Karpas-422 (cell line): ENCODE data around the gene PITPNC1. TPM values are rescaled to one million over a fixed set of nuclear protein-coding genes. Genes with fewer than 3 reads are reported as not detected.

Experiments
- DNase-seq: peaks from one replicate; pipeline ENCODE4 v3.0.0-alpha.2; 2015
- H2AFZ ChIP-seq: fragments of 200-600 bp; sonication (generic); 2 replicates; pipeline ENCODE4 v1.6.1; 2014; ENCODE audit warnings: antibody characterized with exemption, low read length, mixed read lengths
- H3K27ac ChIP-seq: fragments of 200-600 bp; sonication (generic); 2 replicates; pipeline ENCODE4 v1.5.1; 2014; ENCODE audit warnings: mild to moderate bottlenecking, low read length, moderate library complexity
- H3K27me3 ChIP-seq: fragments of 200-600 bp; sonication (generic); 2 replicates; pipeline ENCODE4 v1.6.1; 2014; ENCODE audit warnings: low read length, mixed read lengths
- H3K36me3 ChIP-seq: fragments of 200-600 bp; sonication (generic); 2 replicates; pipeline ENCODE4 v1.6.1; 2014; ENCODE audit warnings: low read length, mixed read lengths; ENCODE audit not compliant: insufficient read depth
- H3K4me1 ChIP-seq: fragments of 200-600 bp; sonication (generic); 2 replicates; pipeline ENCODE4 v1.6.1; 2014; ENCODE audit warnings: mild to moderate bottlenecking, low read length, mixed read lengths
- H3K4me2 ChIP-seq: fragments of 200-600 bp; sonication (generic); 2 replicates; pipeline ENCODE4 v1.6.1; 2014; ENCODE audit warnings: low read length, low read depth, mild to moderate bottlenecking; ENCODE audit not compliant: poor library complexity, severe bottlenecking
- H3K4me3 ChIP-seq: fragments of 200-600 bp; sonication (generic); 2 replicates; pipeline ENCODE4 v1.5.1; 2014; ENCODE audit warnings: mild to moderate bottlenecking, antibody characterized with exemption, low read length, mixed read lengths
- H3K79me2 ChIP-seq: fragments of 200-600 bp; sonication (generic); 2 replicates; pipeline ENCODE4 v1.6.1; 2014; ENCODE audit warnings: mild to moderate bottlenecking, low read length, mixed read lengths
- H3K9ac ChIP-seq: fragments of 200-600 bp; sonication (generic); 2 replicates; pipeline ENCODE4 v1.6.0; 2014; ENCODE audit warnings: low read length
- H3K9me2 ChIP-seq: fragments of 200-600 bp; sonication (generic), shearing (Covaris generic); replicated peaks from 2 replicates; pipeline ENCODE4 v1.6.0; 2014; ENCODE audit warnings: mild to moderate bottlenecking, low read length, moderate library complexity; ENCODE audit not compliant: insufficient read depth
- H3K9me3 ChIP-seq: fragments of 300-700, 200-600 bp; sonication (generic); 2 replicates; pipeline ENCODE4 v1.6.1; 2014; ENCODE audit warnings: low read length, mixed read lengths
- H4K20me1 ChIP-seq: fragments of 200-600 bp; sonication (generic); 2 replicates; pipeline ENCODE4 v1.6.1; 2014; ENCODE audit warnings: mild to moderate bottlenecking, antibody characterized with exemption, low read length, low read depth; ENCODE audit not compliant: insufficient read depth
- total RNA-seq: library from RNA; depleted of rRNA; stranded (reverse); fragments of >200 nt; shearing (Covaris generic); gene quantifications from 2 replicates; pipeline ENCODE4 v1.2.3, GENCODE V29; 2014; ENCODE audit warnings: low replicate concordance

Gene PITPNC1
- total RNA-seq, 1 experiment from 2014 or later = 3.8 TPM

GRCh38 chr17:67528751-67529436 lies 151.8 kb downstream of the PITPNC1 start:
- no peaks in the 10 kb centered on the region for H3K36me3 ChIP-seq
- no peak overlapping the region for H3K4me2 ChIP-seq

GRCh38 chr17:67531291-67531690 lies 154.2 kb downstream of the PITPNC1 start:
- Histone ChIP-seq H3K4me2 (no peak overlapping the region), H3K9ac (no peak overlapping the region), H3K36me3 (no peaks in the 10 kb centered on the region), H3K79me2 (no peaks in the 10 kb centered on the region), H3K27me3 (no peaks in the 10 kb centered on the region), H3K27ac (no peak overlapping the region), H3K4me3 (no peak overlapping the region), H3K9me2 (no peaks in the 10 kb centered on the region), H4K20me1 (no peaks in the 10 kb centered on the region), H3K4me1 (peaks cover 4% of the 10 kb centered on the region; the same call in 1 of the 2 replicates), H3K9me3 (no peaks in the 10 kb centered on the region), H2AFZ (no peak overlapping the region)
- DNase-seq = no peak

More at GRCh38 chr17:67528751-67529436, 151.8 kb downstream of the PITPNC1 start:
- H4K20me1 ChIP-seq = no peaks in the 10 kb centered on the region
- no peak overlapping the region for H3K9ac ChIP-seq
- no peak overlapping the region for H3K4me3 ChIP-seq
- no peak overlapping the region for H2AFZ ChIP-seq
- H3K27me3 ChIP-seq = no peaks in the 10 kb centered on the region
- H3K9me3 ChIP-seq = no peaks in the 10 kb centered on the region
- no peaks in the 10 kb centered on the region for H3K9me2 ChIP-seq
- H3K27ac ChIP-seq = no peak overlapping the region
- no peak for DNase-seq
- H3K4me1 ChIP-seq = peaks cover 4% of the 10 kb centered on the region; the same call in 1 of the 2 replicates
- no peaks in the 10 kb centered on the region for H3K79me2 ChIP-seq

- Histone ChIP-seq H3K4me2 (no peak overlapping the region), H3K36me3 (no peaks in the 10 kb centered on the region), H3K27me3 (no peaks in the 10 kb centered on the region), H3K4me3 (no peak overlapping the region), H4K20me1 (no peaks in the 10 kb centered on the region), H3K9me3 (no peaks in the 10 kb centered on the region), H3K9me2 (no peaks in the 10 kb centered on the region), H3K4me1 (peaks cover 4% of the 10 kb centered on the region; the same call in 1 of the 2 replicates), H3K27ac (no peak overlapping the region), H3K9ac (no peak overlapping the region), H2AFZ (no peak overlapping the region), H3K79me2 (no peaks in the 10 kb centered on the region)
- no peak for DNase-seq
These were observed 155.3 kb downstream of the PITPNC1 start for GRCh38 chr17:67532326-67532871.

GRCh38 chr17:67534941-67535340 lies 157.9 kb downstream of the PITPNC1 start:
- Histone ChIP-seq H3K9me3 (no peaks in the 10 kb centered on the region), H3K27me3 (no peaks in the 10 kb centered on the region), H2AFZ (no peak overlapping the region), H3K4me1 (peaks cover 4% of the 10 kb centered on the region; the same call in 1 of the 2 replicates), H3K4me3 (no peak overlapping the region), H3K36me3 (no peaks in the 10 kb centered on the region), H4K20me1 (no peaks in the 10 kb centered on the region), H3K79me2 (no peaks in the 10 kb centered on the region), H3K4me2 (no peak overlapping the region), H3K9me2 (no peaks in the 10 kb centered on the region), H3K9ac (no peak overlapping the region), H3K27ac (no peak overlapping the region)
- no peak for DNase-seq

GRCh38 chr17:67542219-67543114 lies 165.4 kb downstream of the PITPNC1 start:
- H3K4me3 ChIP-seq = no peak overlapping the region

GRCh38 chr17:67544364-67544955 lies 167.4 kb downstream of the PITPNC1 start:
- Histone ChIP-seq H3K27ac (no peak overlapping the region), H2AFZ (no peak overlapping the region), H3K27me3 (no peaks in the 10 kb centered on the region), H3K9ac (no peak overlapping the region), H3K4me2 (no peak overlapping the region), H3K9me3 (no peaks in the 10 kb centered on the region), H3K4me1 (no peaks in the 10 kb centered on the region), H4K20me1 (no peaks in the 10 kb centered on the region), H3K79me2 (no peaks in the 10 kb centered on the region), H3K9me2 (no peaks in the 10 kb centered on the region), H3K4me3 (no peak overlapping the region), H3K36me3 (no peaks in the 10 kb centered on the region)
- DNase-seq = no peak

More at GRCh38 chr17:67542219-67543114, 165.4 kb downstream of the PITPNC1 start:
- H3K4me1 ChIP-seq = no peaks in the 10 kb centered on the region
- H3K27ac ChIP-seq = no peak overlapping the region
- no peak overlapping the region for H3K4me2 ChIP-seq
- H3K9me3 ChIP-seq = no peaks in the 10 kb centered on the region
- no peak for DNase-seq
- no peaks in the 10 kb centered on the region for H3K79me2 ChIP-seq
- no peaks in the 10 kb centered on the region for H4K20me1 ChIP-seq
- no peak overlapping the region for H3K9ac ChIP-seq
- H3K27me3 ChIP-seq = no peaks in the 10 kb centered on the region
- H3K36me3 ChIP-seq = no peaks in the 10 kb centered on the region
- no peak overlapping the region for H2AFZ ChIP-seq
- H3K9me2 ChIP-seq = no peaks in the 10 kb centered on the region

- Histone ChIP-seq H3K9ac (no peak overlapping the region), H3K36me3 (no peaks in the 10 kb centered on the region), H3K9me3 (no peaks in the 10 kb centered on the region), H3K27ac (no peak overlapping the region), H2AFZ (no peak overlapping the region), H4K20me1 (no peaks in the 10 kb centered on the region), H3K4me2 (no peak overlapping the region), H3K27me3 (no peaks in the 10 kb centered on the region), H3K79me2 (no peaks in the 10 kb centered on the region), H3K9me2 (no peaks in the 10 kb centered on the region), H3K4me3 (no peak overlapping the region), H3K4me1 (no peaks in the 10 kb centered on the region)
- no peak for DNase-seq
These were observed 169.8 kb downstream of the PITPNC1 start for GRCh38 chr17:67546578-67547527.
